GM23338 (cell line): ENCODE data around the gene SLC12A5. TPM values are rescaled to one million over a fixed set of nuclear protein-coding genes. Genes with fewer than 3 reads are reported as not detected.

Experiments
- ATAC-seq: fragments of 200-7000 bp; cut with Tn5 transposase; 3 replicates; pipeline ENCODE4 v1.9.1; 2020
- DNase-seq: peaks from one replicate; pipeline ENCODE4 v3.0.0-alpha.2; 2015; ENCODE audit warnings: low spot score
- H2AFZ ChIP-seq: fragments of 200-600 bp; sonication (generic); 2 replicates; pipeline ENCODE4 v1.8.0; 2016; ENCODE audit warnings: antibody characterized with exemption, mild to moderate bottlenecking, moderate library complexity
- H3F3A ChIP-seq: fragments of 200-600 bp; sonication (generic); replicated peaks from 2 replicates; pipeline ENCODE4 v1.8.0; 2017; ENCODE audit warnings: antibody characterized with exemption, mixed run types, low read depth
- H3K27ac ChIP-seq: fragments of 200-600 bp; sonication (generic); 2 replicates; pipeline ENCODE4 v1.6.1; 2016; ENCODE audit warnings: low read depth
- H3K27me3 ChIP-seq: fragments of 200-600 bp; sonication (generic); 2 replicates; pipeline ENCODE4 v1.8.0; 2016; ENCODE audit warnings: mild to moderate bottlenecking, mixed run types, moderate library complexity; ENCODE audit not compliant: insufficient read depth
- H3K36me3 ChIP-seq: fragments of 200-600 bp; sonication (generic); 2 replicates; pipeline ENCODE4 v1.8.0; 2016; ENCODE audit warnings: mild to moderate bottlenecking; ENCODE audit not compliant: insufficient read depth
- H3K4me1 ChIP-seq: fragments of 200-600 bp; sonication (generic); 2 replicates; pipeline ENCODE4 v1.8.0; 2016; ENCODE audit warnings: mild to moderate bottlenecking, moderate library complexity; ENCODE audit not compliant: insufficient read depth
- H3K4me2 ChIP-seq: fragments of 200-600 bp; sonication (generic); 2 replicates; pipeline ENCODE4 v1.7.1; 2017; ENCODE audit warnings: mixed run types
- H3K4me3 ChIP-seq: fragments of 200-600 bp; sonication (generic); 2 replicates; pipeline ENCODE4 v1.6.1; 2016; ENCODE audit warnings: mixed run types
- H3K79me2 ChIP-seq: fragments of 200-600 bp; sonication (generic); replicated peaks from 2 replicates; pipeline ENCODE4 v1.8.0; 2017; ENCODE audit warnings: mild to moderate bottlenecking; ENCODE audit not compliant: insufficient read depth
- H3K9me2 ChIP-seq: fragments of 200-600 bp; sonication (generic); 2 replicates; pipeline ENCODE4 v1.8.0; 2017; ENCODE audit not compliant: insufficient read depth
- H4K20me1 ChIP-seq: fragments of 200-600 bp; sonication (generic); replicated peaks from 2 replicates; pipeline ENCODE4 v1.8.0; 2017; ENCODE audit warnings: mild to moderate bottlenecking; ENCODE audit not compliant: insufficient read depth
- H3K27ac Mint-ChIP-seq: 2 replicates; pipeline ENCODE4 v1.8.0; 2020; ENCODE audit warnings: inconsistent platforms, mild to moderate bottlenecking, moderate library complexity, mixed read lengths
- H3K27me3 Mint-ChIP-seq: 3 replicates; pipeline ENCODE4 v1.8.0; 2022; ENCODE audit warnings: low read depth, mild to moderate bottlenecking, moderate library complexity, mixed read lengths, inconsistent platforms; ENCODE audit not compliant: insufficient read depth, poor library complexity
- H3K36me3 Mint-ChIP-seq: 3 replicates; pipeline ENCODE4 v1.8.0; 2021; ENCODE audit warnings: low read depth, mild to moderate bottlenecking, inconsistent platforms, moderate library complexity, mixed read lengths
- H3K4me1 Mint-ChIP-seq: 3 replicates; pipeline ENCODE4 v1.8.0; 2020; ENCODE audit warnings: mild to moderate bottlenecking, inconsistent platforms, mixed read lengths
- H3K4me3 Mint-ChIP-seq: 3 replicates; pipeline ENCODE4 v1.8.0; 2021; ENCODE audit warnings: moderate library complexity, mild to moderate bottlenecking, inconsistent platforms, mixed read lengths
- H3K9me3 Mint-ChIP-seq: 3 replicates; pipeline ENCODE4 v1.8.0; 2020; ENCODE audit warnings: moderate library complexity, mild to moderate bottlenecking, inconsistent platforms, mixed read lengths
- EZH2 ChIP-seq: fragments of 200-600 bp; sonication (generic); IDR thresholded peaks from one replicate; pipeline ENCODE4 v1.8.0; 2017; ENCODE audit warnings: antibody characterized with exemption, mild to moderate bottlenecking, low read depth; ENCODE audit not compliant: unreplicated experiment
- JUNB ChIP-seq: IDR thresholded peaks from one replicate; pipeline ENCODE4 v1.6.1; 2016; ENCODE audit warnings: antibody characterized with exemption; ENCODE audit not compliant: unreplicated experiment
- POLR2AphosphoS5 ChIP-seq: IDR thresholded peaks from 2 replicates; pipeline ENCODE4 v1.6.1; 2016; ENCODE audit warnings: antibody characterized with exemption, low read depth
- REST ChIP-seq: IDR thresholded peaks from one replicate; pipeline ENCODE4 v1.6.1; 2018; ENCODE audit warnings: antibody characterized with exemption; ENCODE audit not compliant: unreplicated experiment
- ZNF114 ChIP-seq: fragments of 250-450 bp; sonication (Bioruptor Pico); IDR thresholded peaks from 2 replicates; pipeline ENCODE4 v1.5.0; 2020; ENCODE audit warnings: mild to moderate bottlenecking, moderate library complexity
- ZNF331 ChIP-seq: fragments of 250-450 bp; sonication (Bioruptor Pico); IDR thresholded peaks from 2 replicates; pipeline ENCODE4 v1.5.0; 2020; ENCODE audit warnings: low read depth, mild to moderate bottlenecking, moderate library complexity
- polyA plus RNA-seq: library from polyadenylated mRNA; unstranded; fragments of >200 nt; fragmentation: Nextera tagmentation; extraction: Ambion mirVana; gene quantifications from 2 replicates; pipeline ENCODE4 v1.2.1, GENCODE V29; 2016
- total RNA-seq: library from RNA; depleted of rRNA; stranded (reverse); fragments of >200 nt; shearing (Covaris generic); gene quantifications from 2 replicates; pipeline ENCODE4 v1.2.3, GENCODE V29; 2014
- TF ChIP-seq, protein P1 (sequence below): fragments of 250-450 bp; sonication (Bioruptor Pico); IDR thresholded peaks from 2 replicates; pipeline ENCODE4 v1.5.0; 2020; ENCODE audit warnings: mild to moderate bottlenecking, moderate library complexity

The SLC12A5 gene
- total and polyA plus RNA-seq, 2 experiments from 2014 or later: 3.5 to 8.4 TPM

DNA sequence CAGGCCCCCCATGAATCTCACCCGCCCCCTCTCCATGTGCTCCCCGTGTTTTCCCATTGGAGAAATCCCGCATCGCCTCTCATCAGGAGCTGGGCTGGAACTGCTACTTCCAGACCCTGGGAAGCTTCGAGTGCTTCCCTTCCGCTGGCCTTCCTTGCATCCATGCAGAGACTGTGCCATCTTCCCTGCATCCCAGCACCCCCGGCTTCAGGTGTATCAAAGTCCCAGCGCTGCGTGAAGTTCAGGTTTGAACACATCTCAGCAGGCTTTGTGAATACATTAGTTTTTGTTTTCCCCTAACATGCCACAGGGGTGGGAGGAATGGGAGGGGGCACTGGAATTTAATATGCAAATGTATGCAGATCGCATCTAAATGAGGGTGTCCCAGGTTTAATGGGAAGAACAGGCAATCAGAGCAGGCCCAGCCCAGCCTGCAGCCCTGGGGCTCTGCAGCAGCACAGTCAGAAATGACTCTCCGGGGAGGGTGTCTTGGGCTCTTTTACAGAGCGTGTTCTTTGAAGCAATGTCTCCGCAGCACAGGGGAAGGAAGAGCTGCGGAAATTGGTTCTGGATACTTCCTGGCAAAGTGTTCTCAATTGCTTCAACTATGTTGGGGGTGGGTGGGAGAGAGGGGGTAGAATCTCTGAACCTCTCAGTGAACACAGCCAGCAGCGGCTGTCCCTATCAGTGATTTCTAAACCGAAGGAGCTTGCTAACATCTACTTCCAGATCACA, 28.6 kb upstream of the SLC12A5 start:
- DNase-seq (peak; percentile 61), ATAC-seq (peak; percentile 79)
- Histone ChIP-seq H3K36me3 (no peaks in the 10 kb centered on the region), H3K9me2 (no peaks in the 10 kb centered on the region), H3K79me2 (no peaks in the 10 kb centered on the region), H4K20me1 (no peaks in the 10 kb centered on the region), H3F3A (peaks cover 13% of the 10 kb centered on the region), H2AFZ (peak overlapping the region; percentile 93), H3K4me1 (peaks cover 46% of the 10 kb centered on the region), H3K27me3 (no peaks in the 10 kb centered on the region), H3K4me3 (no peak overlapping the region; the same call in 1 of the 2 replicates), H3K4me2 (peak overlapping the region; percentile 60; the same call in 1 of the 2 replicates), H3K27ac (peak overlapping the region; percentile 82; the same call in 1 of the 2 replicates)
- H3K27ac Mint-ChIP-seq: no peak overlapping the region; the same call in 1 of the 2 replicates
- peaks cover 45% of the 10 kb centered on the region for H3K4me1 Mint-ChIP-seq
- no peaks in the 10 kb centered on the region for H3K36me3 Mint-ChIP-seq
- H3K9me3 Mint-ChIP-seq: no peaks in the 10 kb centered on the region; the same call in 2 of the 3 replicates
- H3K4me3 Mint-ChIP-seq: no peak overlapping the region
- TF ChIP-seq EZH2: no peak
- no peak for TF ChIP-seq REST
- TF ChIP-seq POLR2AphosphoS5: no peak
- TF ChIP-seq JUNB: no peak
- TF ChIP-seq ZNF114: no peak
- no peak for TF ChIP-seq ZNF331 (CRISPR knock-in tag)
- TF ChIP-seq, protein P1, sequence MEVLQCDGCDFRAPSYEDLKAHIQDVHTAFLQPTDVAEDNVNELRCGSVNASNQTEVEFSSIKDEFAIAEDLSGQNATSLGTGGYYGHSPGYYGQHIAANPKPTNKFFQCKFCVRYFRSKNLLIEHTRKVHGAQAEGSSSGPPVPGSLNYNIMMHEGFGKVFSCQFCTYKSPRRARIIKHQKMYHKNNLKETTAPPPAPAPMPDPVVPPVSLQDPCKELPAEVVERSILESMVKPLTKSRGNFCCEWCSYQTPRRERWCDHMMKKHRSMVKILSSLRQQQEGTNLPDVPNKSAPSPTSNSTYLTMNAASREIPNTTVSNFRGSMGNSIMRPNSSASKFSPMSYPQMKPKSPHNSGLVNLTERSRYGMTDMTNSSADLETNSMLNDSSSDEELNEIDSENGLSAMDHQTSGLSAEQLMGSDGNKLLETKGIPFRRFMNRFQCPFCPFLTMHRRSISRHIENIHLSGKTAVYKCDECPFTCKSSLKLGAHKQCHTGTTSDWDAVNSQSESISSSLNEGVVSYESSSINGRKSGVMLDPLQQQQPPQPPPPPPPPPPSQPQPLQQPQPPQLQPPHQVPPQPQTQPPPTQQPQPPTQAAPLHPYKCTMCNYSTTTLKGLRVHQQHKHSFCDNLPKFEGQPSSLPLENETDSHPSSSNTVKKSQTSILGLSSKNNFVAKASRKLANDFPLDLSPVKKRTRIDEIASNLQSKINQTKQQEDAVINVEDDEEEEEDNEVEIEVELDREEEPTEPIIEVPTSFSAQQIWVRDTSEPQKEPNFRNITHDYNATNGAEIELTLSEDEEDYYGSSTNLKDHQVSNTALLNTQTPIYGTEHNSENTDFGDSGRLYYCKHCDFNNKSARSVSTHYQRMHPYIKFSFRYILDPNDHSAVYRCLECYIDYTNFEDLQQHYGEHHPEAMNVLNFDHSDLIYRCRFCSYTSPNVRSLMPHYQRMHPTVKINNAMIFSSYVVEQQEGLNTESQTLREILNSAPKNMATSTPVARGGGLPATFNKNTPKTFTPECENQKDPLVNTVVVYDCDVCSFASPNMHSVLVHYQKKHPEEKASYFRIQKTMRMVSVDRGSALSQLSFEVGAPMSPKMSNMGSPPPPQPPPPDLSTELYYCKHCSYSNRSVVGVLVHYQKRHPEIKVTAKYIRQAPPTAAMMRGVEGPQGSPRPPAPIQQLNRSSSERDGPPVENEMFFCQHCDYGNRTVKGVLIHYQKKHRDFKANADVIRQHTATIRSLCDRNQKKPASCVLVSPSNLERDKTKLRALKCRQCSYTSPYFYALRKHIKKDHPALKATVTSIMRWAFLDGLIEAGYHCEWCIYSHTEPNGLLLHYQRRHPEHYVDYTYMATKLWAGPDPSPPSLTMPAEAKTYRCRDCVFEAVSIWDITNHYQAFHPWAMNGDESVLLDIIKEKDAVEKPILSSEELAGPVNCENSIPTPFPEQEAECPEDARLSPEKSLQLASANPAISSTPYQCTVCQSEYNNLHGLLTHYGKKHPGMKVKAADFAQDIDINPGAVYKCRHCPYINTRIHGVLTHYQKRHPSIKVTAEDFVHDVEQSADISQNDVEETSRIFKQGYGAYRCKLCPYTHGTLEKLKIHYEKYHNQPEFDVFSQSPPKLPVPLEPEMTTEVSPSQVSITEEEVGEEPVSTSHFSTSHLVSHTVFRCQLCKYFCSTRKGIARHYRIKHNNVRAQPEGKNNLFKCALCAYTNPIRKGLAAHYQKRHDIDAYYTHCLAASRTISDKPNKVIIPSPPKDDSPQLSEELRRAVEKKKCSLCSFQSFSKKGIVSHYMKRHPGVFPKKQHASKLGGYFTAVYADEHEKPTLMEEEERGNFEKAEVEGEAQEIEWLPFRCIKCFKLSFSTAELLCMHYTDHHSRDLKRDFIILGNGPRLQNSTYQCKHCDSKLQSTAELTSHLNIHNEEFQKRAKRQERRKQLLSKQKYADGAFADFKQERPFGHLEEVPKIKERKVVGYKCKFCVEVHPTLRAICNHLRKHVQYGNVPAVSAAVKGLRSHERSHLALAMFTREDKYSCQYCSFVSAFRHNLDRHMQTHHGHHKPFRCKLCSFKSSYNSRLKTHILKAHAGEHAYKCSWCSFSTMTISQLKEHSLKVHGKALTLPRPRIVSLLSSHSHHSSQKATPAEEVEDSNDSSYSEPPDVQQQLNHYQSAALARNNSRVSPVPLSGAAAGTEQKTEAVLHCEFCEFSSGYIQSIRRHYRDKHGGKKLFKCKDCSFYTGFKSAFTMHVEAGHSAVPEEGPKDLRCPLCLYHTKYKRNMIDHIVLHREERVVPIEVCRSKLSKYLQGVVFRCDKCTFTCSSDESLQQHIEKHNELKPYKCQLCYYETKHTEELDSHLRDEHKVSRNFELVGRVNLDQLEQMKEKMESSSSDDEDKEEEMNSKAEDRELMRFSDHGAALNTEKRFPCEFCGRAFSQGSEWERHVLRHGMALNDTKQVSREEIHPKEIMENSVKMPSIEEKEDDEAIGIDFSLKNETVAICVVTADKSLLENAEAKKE (CRISPR knock-in tag): no peak
- H3K27me3 Mint-ChIP-seq: peaks cover 9% of the 10 kb centered on the region
